ENCODE data around the gene ABI1. TPM values are rescaled to one million over a fixed set of nuclear protein-coding genes. Genes with fewer than 3 reads are reported as not detected.

ABI1 gene
- total RNA-seq, 1 donor from 2014 or later: 64.4 TPM

Small RNAs within 50 kb of the gene (small RNA-seq; reads per million reads assigned to genes)
- not detected for gene RF00191
- not detected for gene RNU6-946P

Other genes starting within 250 kb of the ABI1 start
- gene PDSS1, start 163.3 kb downstream of the ABI1 start, total RNA-seq: 25.3 TPM
- gene ANKRD26, start 239.5 kb upstream of the ABI1 start, total RNA-seq: 24.1 TPM

All from frontal cortex (tissue), 1 donor.